ENCODE data around the gene PRKCZ.

The PRKCZ gene

DNA sequence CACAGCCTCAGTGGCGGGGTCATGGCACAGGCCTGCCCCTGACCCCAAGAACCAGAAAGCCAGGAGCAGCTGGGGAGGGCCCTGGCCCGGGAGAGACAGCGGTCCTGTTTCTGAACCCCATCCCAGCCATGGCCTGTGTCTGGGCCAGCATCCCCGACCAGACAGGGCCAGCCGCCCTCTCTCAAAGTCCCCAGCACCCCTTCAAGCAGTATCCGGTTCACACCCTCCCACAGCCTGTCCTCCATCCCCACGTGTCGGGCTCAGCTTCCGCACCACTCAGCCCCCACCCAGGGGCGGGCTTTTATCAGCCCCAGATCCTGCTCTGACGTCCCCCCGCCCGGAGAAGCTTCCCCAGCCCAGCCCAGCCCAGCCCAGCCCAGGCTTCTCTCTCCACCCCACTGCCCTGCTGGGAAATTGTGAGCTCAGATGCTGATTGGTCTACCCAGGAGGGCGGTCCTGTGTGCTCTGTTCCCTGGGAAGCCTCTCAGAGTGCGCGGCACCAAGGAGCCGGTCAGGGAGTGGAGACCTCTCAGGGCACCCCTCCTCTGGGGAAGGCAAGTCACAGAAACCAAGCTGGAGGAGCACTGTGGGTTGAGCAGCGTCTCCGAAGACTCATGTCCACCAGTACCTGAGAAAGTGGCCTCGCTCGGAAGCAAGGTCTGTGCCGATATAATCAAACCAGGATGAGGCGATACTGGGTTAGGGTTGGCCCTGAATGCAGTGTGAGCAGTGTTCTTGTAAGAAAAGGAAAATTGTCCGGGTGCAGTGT lies 149.0 kb downstream of the PRKCZ start:
- Histone ChIP-seq H3K4me1 (peaks cover 14% of the 10 kb centered on the region), H3K27me3 (ENCODE audit: low read depth) (no peaks in the 10 kb centered on the region), H3K9me3 (no peaks in the 10 kb centered on the region), H3K36me3 (replicated peaks) (no peaks in the 10 kb centered on the region), H3K4me3 (peak overlapping the region; percentile 30)
- in situ Hi-C loops (cut with MboI; ENCODE audit: low sequenced_read_pairs), result loop anchor here (5.0 to 25.0 kb wide), 2 partner anchors 178 to 588 kb away; no protein-coding TSS in a partner anchor
- peak; percentile 74 to 89 for DNase-seq (ENCODE audit: low spot score in 2 of 2)

DNA sequence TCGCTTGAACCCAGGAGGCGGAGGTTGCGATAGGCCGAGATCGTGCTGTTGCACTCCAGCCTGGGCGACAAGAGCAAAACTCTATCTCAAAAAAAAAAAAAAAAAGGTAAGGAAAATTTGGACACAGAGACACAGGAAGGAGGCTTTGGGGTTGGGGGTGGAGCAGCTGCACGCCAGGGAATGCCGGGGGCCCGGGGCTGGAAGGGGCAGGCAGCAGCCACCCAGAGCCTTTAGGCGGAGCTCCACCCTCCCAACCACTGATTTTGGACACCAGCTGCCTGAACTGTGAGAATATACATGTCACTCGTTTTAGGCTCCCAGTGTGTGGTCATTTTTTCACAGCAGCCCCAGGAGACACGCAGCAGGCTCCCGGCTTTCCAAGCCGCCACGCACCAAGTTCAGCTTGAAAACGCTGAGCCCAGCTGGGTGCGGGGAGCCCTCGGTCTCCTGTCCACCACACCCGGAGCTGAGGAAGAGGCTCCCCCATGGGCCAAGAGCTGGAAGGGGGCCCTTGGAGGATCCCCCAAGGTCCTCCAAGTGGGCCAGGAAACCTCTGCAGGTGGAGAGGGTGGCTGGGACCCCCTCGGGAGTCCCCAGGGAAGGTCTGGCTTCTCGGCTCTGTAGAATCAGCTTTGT lies 150.2 kb downstream of the PRKCZ start:
- no peaks in the 10 kb centered on the region for H3K27me3 ChIP-seq (ENCODE audit: low read depth)
- in situ Hi-C loops (cut with MboI; ENCODE audit: low sequenced_read_pairs), result no loop called here
- H3K9me3 ChIP-seq, result no peaks in the 10 kb centered on the region
- no peak for DNase-seq (ENCODE audit: low spot score in 2 of 2)
- peaks cover 14% of the 10 kb centered on the region for H3K4me1 ChIP-seq
- no peak overlapping the region for H3K4me3 ChIP-seq
- H3K36me3 ChIP-seq (replicated peaks), result no peaks in the 10 kb centered on the region

DNA sequence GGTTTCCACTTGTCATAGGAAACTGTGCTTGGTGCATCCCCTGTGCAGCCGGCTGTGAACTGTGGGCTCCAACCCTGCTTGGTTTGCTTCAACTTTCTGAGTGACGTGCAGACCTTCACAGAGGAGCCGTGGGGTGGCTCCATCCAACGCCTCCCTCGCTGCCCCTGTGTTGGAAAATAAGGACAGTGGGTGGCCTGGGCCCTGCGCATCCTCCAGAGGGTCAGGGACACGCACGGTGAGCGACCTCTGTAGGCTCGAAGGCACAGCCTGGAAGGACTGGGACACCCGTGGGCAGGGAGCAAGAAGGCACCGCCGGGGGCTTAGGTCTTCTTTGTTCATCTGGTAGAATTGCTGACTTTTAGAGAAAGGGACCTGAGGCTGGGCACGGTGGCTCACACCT lies 150.9 kb downstream of the PRKCZ start:
- Histone ChIP-seq H3K27me3 (ENCODE audit: low read depth) (no peaks in the 10 kb centered on the region), H3K4me1 (peaks cover 13% of the 10 kb centered on the region), H3K9me3 (no peaks in the 10 kb centered on the region), H3K36me3 (replicated peaks) (no peaks in the 10 kb centered on the region), H3K4me3 (no peak overlapping the region)
- in situ Hi-C loops (cut with MboI; ENCODE audit: low sequenced_read_pairs), result no loop called here
- no peak for DNase-seq (ENCODE audit: low spot score in 2 of 2)

DNA sequence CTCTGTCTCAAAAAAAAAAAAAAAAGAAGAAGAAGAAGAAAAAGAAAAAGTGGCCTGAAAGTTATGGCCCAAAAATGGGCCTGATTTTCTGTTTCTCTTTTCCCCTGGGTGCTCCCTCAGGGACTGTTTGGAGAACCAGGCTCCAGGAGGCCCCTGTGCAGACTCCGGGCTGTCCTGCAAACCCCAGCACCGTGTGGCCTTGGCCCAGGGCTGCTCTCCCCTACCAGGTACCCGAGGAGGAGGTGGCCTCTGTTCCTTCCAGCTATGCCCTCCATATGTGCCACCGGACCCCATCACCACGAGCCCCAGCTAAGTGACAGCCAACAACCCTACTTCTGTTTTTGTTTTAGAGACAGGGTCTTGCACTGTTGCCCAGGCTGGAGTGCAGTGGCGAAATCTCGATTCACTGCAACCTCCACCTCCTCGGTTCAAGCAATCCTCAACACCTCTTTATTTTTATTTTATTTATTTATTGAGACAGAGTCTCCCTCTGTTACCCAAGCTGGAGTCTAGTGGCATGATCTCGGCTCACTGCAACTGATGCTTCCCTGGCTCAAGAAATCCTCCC lies 151.9 kb downstream of the PRKCZ start:
- in situ Hi-C loops (cut with MboI; ENCODE audit: low sequenced_read_pairs), result no loop called here
- no peaks in the 10 kb centered on the region for H3K9me3 ChIP-seq

DNA sequence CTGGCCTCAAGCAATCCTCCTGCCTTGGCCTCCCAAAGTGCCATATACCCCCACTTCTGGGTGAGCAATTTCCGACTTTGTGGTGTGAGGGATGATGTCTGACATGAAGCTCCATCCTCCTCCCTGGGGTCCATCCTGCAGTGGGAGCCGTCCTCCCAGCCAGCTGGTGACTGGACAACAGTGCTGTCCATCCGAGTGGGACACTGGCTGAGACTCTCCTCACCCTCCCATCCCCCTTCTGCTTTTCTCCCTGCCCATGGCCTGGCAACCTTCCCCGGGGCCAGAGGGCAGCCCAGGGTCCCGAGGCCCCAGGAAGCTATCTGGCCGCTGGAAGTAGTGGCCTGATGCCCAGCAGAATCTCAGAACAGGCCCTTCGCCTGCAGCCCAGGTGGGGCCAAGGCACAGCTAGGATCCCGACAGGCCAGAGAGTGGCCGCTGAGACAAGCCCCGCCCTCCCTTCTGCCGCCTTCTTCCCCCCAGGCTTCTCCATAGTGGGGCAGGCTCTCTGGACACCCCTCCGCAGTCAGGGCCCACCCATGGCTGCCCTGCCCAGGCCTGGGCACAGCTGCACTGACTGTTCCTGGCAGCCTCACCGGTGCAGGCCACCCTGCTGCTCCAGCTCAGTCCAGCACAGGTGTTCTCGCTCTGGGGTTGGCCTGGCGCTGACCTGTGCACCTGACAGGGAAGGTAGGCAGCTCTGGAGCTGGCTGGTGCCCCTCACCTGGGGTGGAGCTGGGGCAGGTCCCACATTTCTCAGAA lies 152.8 kb downstream of the PRKCZ start:
- H3K36me3 ChIP-seq (replicated peaks), result no peaks in the 10 kb centered on the region
- in situ Hi-C loops (cut with MboI; ENCODE audit: low sequenced_read_pairs), result no loop called here
- H3K9me3 ChIP-seq, result no peaks in the 10 kb centered on the region
- DNase-seq (ENCODE audit: low spot score in 2 of 2), result no peak
- no peaks in the 10 kb centered on the region for H3K27me3 ChIP-seq (ENCODE audit: low read depth)
- no peak overlapping the region for H3K4me3 ChIP-seq
- peaks cover 13% of the 10 kb centered on the region for H3K4me1 ChIP-seq

More for the DNA sequence above, 151.9 kb downstream of the PRKCZ start:
- Histone ChIP-seq H3K27me3 (ENCODE audit: low read depth) (no peaks in the 10 kb centered on the region), H3K4me1 (peaks cover 13% of the 10 kb centered on the region), H3K36me3 (replicated peaks) (no peaks in the 10 kb centered on the region), H3K4me3 (no peak overlapping the region)
- no peak for DNase-seq (ENCODE audit: low spot score in 2 of 2)

DNA sequence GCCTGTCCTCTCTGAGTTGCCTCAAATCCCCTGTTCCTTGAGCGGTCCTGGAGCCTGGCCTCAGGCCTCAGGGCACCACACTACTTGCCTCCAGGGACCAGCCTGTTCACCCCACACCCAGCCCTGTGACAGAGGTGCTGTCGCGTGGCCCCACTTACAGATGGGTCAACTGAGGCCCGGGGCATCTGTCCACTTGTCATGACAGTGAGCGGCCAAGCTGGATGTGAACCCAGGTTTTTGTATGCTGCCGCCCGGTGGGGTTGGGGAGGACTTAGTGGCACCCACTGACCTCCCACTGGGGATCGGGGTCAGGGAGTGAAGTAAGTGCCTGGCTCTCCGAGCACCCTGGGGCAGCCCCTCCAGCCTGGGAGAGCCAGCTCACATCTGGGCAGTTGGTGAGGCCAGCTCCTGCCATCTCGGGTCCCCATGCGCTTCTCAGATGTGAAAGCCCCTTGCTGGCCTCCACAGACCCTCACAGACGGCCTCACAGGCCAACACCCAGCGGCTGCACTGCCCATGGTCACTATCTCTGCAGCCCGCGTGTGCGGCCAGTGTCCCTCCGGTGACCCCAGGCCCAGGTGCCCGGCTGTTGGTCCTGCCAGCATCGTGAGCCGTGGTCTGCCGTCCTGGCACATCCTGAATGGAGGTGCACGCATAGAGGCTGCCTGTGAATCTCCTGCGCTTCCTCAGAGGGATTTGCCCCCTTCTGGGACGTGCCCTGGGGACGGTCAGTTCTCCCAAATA lies 153.6 kb downstream of the PRKCZ start:
- Histone ChIP-seq H3K4me1 (peaks cover 12% of the 10 kb centered on the region), H3K36me3 (replicated peaks) (no peaks in the 10 kb centered on the region), H3K4me3 (peak overlapping the region; percentile 36), H3K9me3 (no peaks in the 10 kb centered on the region), H3K27me3 (ENCODE audit: low read depth) (no peaks in the 10 kb centered on the region)
- DNase-seq (ENCODE audit: low spot score in 2 of 2), result no peak
- in situ Hi-C loops (cut with MboI; ENCODE audit: low sequenced_read_pairs), result no loop called here

DNA sequence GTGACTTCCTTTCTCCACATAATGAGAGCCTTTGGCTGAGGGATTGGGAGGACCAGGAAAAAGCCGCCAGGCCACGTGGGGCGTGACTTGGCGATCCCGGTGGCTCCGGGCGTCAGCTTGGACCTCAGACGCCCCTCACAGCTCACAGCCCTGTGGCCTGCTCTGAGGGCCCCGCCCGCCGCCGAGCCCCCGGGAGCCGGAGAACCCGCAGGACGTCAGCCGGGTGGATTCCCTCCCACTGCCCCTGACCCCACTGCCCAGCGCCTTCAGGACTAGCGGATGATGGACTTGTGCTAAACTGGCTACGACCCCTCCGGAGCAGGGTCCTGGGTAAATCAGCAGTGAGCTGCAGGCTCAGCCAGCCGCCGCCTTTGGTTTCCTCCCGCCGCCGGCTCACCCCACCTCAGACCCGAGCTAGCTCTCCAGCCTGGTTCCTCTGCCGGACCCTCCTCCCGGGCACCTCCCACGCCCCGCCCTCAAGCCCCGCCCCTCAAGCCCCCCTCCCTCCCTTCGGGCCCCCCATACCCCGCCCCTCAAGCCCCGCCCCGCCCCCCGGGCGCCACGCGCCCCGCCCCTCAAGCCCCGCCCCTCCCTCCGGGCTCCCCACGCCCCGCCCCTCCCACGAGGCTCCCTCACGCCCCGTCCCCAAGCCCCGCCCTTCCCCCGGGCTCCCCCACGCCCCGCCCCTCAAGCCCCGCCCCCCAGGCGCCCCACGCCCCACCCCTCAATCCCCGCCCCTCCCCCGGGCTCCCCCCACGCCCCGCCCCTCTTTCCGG lies 154.4 kb downstream of the PRKCZ start:
- DNase-seq (ENCODE audit: low spot score in 2 of 2), result peak; percentile 74 to 93
- Histone ChIP-seq H3K4me1 (peaks cover 9% of the 10 kb centered on the region), H3K36me3 (replicated peaks) (no peaks in the 10 kb centered on the region), H3K27me3 (ENCODE audit: low read depth) (no peaks in the 10 kb centered on the region), H3K4me3 (peak overlapping the region; percentile 36), H3K9me3 (no peaks in the 10 kb centered on the region)
- in situ Hi-C loops (cut with MboI; ENCODE audit: low sequenced_read_pairs), result no loop called here

DNA sequence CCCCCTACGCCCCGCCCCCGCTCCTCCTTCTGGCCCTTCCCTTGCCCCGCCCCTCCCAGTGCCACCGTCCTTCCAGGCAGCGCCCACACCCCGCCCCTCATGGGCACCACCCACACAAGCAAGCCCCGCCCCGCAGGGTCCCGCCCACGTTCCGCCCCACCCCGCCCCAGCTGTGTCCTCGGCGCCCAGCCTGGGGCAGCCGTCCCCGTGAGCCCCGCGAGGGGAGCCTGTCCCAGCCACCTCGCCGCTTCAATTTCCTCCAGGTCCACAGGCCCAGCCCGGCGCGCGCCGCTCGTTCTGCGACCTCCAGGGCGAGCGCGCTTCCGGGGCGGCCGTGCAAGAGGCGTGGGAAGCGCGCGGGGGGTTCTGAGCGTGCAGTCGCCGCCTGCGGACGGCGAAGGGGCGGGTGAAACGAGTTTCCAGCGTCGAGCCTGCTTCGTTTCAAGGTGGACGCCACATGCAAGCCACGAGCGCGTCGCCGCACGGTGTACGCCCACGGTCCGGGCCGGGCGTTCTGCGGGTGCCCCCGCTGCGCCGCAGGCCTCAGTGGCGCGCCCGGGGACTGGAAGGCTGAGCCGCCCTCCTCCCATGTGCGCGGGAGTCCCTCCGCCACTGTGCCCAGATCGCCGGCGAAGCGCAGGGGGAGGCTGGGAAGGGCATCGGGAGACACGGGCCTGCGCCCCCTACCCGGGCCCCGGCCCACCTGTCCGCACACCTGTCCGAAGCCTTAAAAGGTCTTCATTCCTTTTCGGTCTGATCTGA lies 155.2 kb downstream of the PRKCZ start:
- Histone ChIP-seq H3K36me3 (replicated peaks) (no peaks in the 10 kb centered on the region), H3K4me3 (peak overlapping the region; percentile 19; the same call in 1 of the 2 replicates), H3K27me3 (ENCODE audit: low read depth) (no peaks in the 10 kb centered on the region), H3K4me1 (peaks cover 9% of the 10 kb centered on the region), H3K9me3 (no peaks in the 10 kb centered on the region)
- in situ Hi-C loops (cut with MboI; ENCODE audit: low sequenced_read_pairs), result no loop called here
- peak; percentile 82 to 98 for DNase-seq (ENCODE audit: low spot score in 2 of 2)

DNA sequence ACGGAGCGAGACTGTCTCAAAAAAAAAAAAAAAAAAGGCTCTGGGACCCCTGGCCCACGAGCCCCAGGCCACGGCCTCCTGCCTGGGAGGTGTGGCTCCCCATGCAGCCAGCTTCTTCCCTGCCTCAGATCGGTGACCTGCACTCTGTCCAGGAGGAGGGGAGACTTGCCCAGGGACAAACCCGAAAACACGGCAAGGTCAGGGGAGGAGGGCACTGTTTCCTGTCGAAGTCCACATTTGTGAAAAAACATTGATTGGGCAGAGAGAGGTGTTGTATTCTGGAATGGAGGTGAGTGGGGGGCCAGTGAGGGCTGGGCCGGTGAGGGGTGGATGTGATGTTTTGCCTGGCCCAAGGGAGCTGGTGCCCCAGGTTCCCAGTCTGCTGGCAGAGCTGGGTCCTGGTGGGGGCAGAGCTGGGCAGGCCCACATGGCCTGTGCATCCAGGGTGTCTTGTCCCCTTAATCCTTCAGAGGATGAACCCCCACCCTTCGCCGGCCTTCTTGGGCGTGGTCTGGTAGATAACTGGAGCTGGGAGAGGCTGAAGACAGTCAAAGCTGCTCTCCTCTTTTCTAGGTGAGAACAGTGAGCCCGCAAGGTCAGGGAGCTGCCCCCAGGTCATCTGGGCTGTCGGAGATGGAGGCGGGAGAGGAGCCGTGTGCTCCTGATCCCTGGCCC lies 156.7 kb downstream of the PRKCZ start:
- Histone ChIP-seq H3K4me3 (no peak overlapping the region), H3K9me3 (no peaks in the 10 kb centered on the region), H3K4me1 (peaks cover 9% of the 10 kb centered on the region), H3K27me3 (ENCODE audit: low read depth) (no peaks in the 10 kb centered on the region), H3K36me3 (replicated peaks) (no peaks in the 10 kb centered on the region)
- DNase-seq (ENCODE audit: low spot score in 2 of 2), result no peak
- in situ Hi-C loops (cut with MboI; ENCODE audit: low sequenced_read_pairs), result no loop called here

DNA sequence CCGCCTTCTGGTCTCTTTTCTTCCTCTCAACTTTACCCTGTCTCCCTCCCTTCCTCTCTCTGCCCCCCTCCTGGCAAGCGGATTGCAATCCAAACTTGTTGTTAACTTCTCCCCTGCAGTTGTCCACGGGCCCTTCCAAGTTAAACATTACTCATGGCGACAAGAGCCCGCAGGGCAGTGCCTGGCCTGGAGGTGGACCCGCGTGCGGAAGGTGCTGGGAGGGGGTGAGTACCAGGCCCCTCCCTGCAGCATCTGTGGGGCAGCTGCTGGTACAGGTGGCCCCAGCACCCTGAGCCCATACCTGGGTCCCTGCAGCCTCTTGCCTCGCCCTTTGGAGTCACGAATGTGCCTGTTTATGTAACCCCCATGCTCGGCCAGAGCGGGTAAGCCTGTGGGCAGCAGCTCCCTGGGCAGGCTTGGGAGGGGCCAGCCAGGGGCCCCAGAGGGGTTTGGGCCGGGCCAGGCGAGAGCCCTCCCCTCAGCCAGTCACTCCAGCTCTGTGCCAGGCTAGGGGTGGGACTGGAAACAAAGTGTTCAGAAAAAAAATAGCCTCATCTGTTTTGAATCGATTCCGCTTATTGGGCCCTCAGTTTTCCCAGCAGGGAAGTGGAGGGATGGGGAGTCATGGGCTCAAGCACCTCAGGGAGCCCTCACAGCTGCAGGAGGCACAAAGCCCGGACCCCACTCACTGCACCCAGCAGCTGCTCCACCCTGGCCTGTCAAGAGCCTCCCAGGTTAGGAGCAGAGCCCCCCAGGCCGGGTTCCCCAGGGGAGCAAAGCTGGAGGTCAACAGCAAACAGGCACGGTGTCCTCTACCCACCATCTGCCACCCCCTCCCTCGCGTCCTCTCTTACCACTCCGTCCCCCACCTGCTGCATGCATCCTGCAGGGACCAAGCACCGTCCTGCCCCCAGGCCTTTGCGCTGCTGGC lies 158.4 kb downstream of the PRKCZ start:
- Histone ChIP-seq H3K36me3 (replicated peaks) (no peaks in the 10 kb centered on the region), H3K9me3 (no peaks in the 10 kb centered on the region), H3K4me3 (no peak overlapping the region), H3K27me3 (ENCODE audit: low read depth) (no peaks in the 10 kb centered on the region), H3K4me1 (peaks cover 23% of the 10 kb centered on the region)
- no peak for DNase-seq (ENCODE audit: low spot score in 2 of 2)
- in situ Hi-C loops (cut with MboI; ENCODE audit: low sequenced_read_pairs), result no loop called here

Data from HAP-1 (cell line).